Measurements from ENCODE around the gene CYP27C1. TPM values are rescaled to one million over a fixed set of nuclear protein-coding genes. Genes with fewer than 3 reads are reported as not detected.

Gene CYP27C1
- polyA plus RNA-seq, 1 donor from 2014 or later = 0.84 TPM

GRCh38 chr2:127185093-127185492, 35.0 kb downstream of the CYP27C1 start:
- no peaks in the 10 kb centered on the region for H3K9me3 ChIP-seq (ENCODE audit: low read length)
- H3K27me3 ChIP-seq (ENCODE audit: insufficient read depth, low read depth, low read length) = no peaks in the 10 kb centered on the region
- no peaks in the 10 kb centered on the region for H3K9me2 ChIP-seq (ENCODE audit: insufficient read depth, low read length)
- H2AFZ ChIP-seq (ENCODE audit: low read depth, low read length) = no peak overlapping the region
- no peak for TF ChIP-seq EP300 (conservative IDR thresholded peaks at IDR 0.05; ENCODE audit: poor library complexity, severe bottlenecking)
- H3F3A ChIP-seq (ENCODE audit: insufficient read depth, low read length, poor library complexity, severe bottlenecking) = no peaks in the 10 kb centered on the region
- H3K4me3 ChIP-seq (ENCODE audit: low read length) = no peak overlapping the region
- no peak overlapping the region for H3K9ac ChIP-seq (ENCODE audit: low read length)
- H3K36me3 ChIP-seq (ENCODE audit: insufficient read depth, low read length) = no peaks in the 10 kb centered on the region
- no peaks in the 10 kb centered on the region for H4K20me1 ChIP-seq (ENCODE audit: insufficient read depth)
- no peaks in the 10 kb centered on the region for H3K79me2 ChIP-seq (replicated peaks; ENCODE audit: insufficient read depth, low read length)
- H3K4me2 ChIP-seq (ENCODE audit: low read length) = no peak overlapping the region
- no peak overlapping the region for H3K27ac ChIP-seq (ENCODE audit: low read length)

- Histone ChIP-seq H3K36me3 (ENCODE audit: insufficient read depth, low read length) (no peaks in the 10 kb centered on the region), H2AFZ (ENCODE audit: low read depth, low read length) (no peak overlapping the region), H3K9me3 (ENCODE audit: low read length) (no peaks in the 10 kb centered on the region), H3F3A (ENCODE audit: insufficient read depth, low read length, poor library complexity, severe bottlenecking) (no peaks in the 10 kb centered on the region), H3K27ac (ENCODE audit: low read length) (no peak overlapping the region), H3K4me2 (ENCODE audit: low read length) (no peak overlapping the region), H3K9me2 (ENCODE audit: insufficient read depth, low read length) (no peaks in the 10 kb centered on the region), H3K4me3 (ENCODE audit: low read length) (no peak overlapping the region), H3K79me2 (replicated peaks; ENCODE audit: insufficient read depth, low read length) (no peaks in the 10 kb centered on the region), H4K20me1 (ENCODE audit: insufficient read depth) (no peaks in the 10 kb centered on the region), H3K9ac (ENCODE audit: low read length) (no peak overlapping the region), H3K27me3 (ENCODE audit: insufficient read depth, low read depth, low read length) (no peaks in the 10 kb centered on the region)
- no peak for TF ChIP-seq RAD21 (conservative IDR thresholded peaks at IDR 0.05)
- TF ChIP-seq EZH2 (IDR thresholded peaks at IDR 0.05; ENCODE audit: borderline replicate concordance, insufficient read depth, low read length, poor library complexity, severe bottlenecking) = no peak
- no peak for TF ChIP-seq TAF1 (IDR thresholded peaks at IDR 0.05; ENCODE audit: low read depth)
- TF ChIP-seq EP300 (conservative IDR thresholded peaks at IDR 0.05; ENCODE audit: poor library complexity, severe bottlenecking) = no peak
- TF ChIP-seq CTCF (IDR thresholded peaks at IDR 0.05; ENCODE audit: poor library complexity, severe bottlenecking) = no peak
- no peak for TF ChIP-seq SMC3 (conservative IDR thresholded peaks at IDR 0.05; ENCODE audit: poor library complexity)
- no peak for TF ChIP-seq MXI1 (conservative IDR thresholded peaks at IDR 0.05; ENCODE audit: poor library complexity, severe bottlenecking)
- no peak for TF ChIP-seq REST (IDR thresholded peaks at IDR 0.05; ENCODE audit: borderline replicate concordance)
- TF ChIP-seq POLR2AphosphoS5 (IDR thresholded peaks at IDR 0.05) = no peak
These were observed 36.3 kb downstream of the CYP27C1 start for GRCh38 chr2:127183771-127184170.

Measured in neural cell (in vitro differentiated cells).